ENCODE data around the gene NR5A1. TPM values are rescaled to one million over a fixed set of nuclear protein-coding genes. Genes with fewer than 3 reads are reported as not detected.

NR5A1 gene
- total and polyA plus RNA-seq, 2 experiments from 2014 or later = not detected

DNA sequence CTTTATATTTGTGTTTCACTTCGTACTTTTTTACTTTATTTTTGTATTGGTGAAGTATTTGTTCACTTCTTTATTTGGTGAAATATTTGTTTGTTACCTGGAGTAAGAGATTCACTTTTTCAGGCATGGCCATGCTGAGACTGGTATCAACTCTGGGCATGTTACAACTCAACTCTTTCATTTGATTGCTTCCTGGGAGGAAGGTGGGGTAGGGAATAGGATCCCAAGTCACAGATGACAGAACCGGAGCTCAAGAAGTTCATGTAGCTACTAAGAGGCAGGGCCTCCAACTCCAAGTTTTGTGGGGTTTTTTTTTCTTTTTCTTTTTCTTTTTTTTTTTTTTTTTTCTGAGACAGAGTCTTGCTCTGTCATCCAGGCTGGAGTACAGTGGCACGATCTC is 63.0 kb downstream of the NR5A1 start:
- Histone ChIP-seq H3K9me2 (ENCODE audit: insufficient read depth) (no peaks in the 10 kb centered on the region), H3F3A (ENCODE audit: insufficient read depth) (no peaks in the 10 kb centered on the region), H4K20me1 (ENCODE audit: insufficient read depth) (no peaks in the 10 kb centered on the region), H3K4me1 (ENCODE audit: insufficient read depth) (no peaks in the 10 kb centered on the region), H3K27me3 (replicated peaks; ENCODE audit: insufficient read depth) (no peaks in the 10 kb centered on the region), H3K4me2 (ENCODE audit: unreplicated experiment) (no peak overlapping the region), H3K9ac (no peak overlapping the region), H3K9me3 (ENCODE audit: low read depth) (no peaks in the 10 kb centered on the region), H3K27ac (no peak overlapping the region), H2AFZ (no peak overlapping the region), H3K79me2 (ENCODE audit: insufficient read depth) (no peaks in the 10 kb centered on the region), H3K36me3 (ENCODE audit: low read depth) (no peaks in the 10 kb centered on the region), H3K4me3 (no peak overlapping the region)
- no peak for DNase-seq
- in situ Hi-C loops (cut with MboI) = no loop called here
- TF ChIP-seq EZH2 (IDR thresholded peaks at IDR 0.05; ENCODE audit: insufficient read depth, poor library complexity, severe bottlenecking) = no peak
- no peak for TF ChIP-seq EZH2phosphoT487 (IDR thresholded peaks at IDR 0.05; ENCODE audit: insufficient read depth, low read depth)
- 57 to 63% methylated on average over 3 of the region's 3 CpGs for WGBS, 2 experiments (ENCODE audit: low coverage in 1 of 2, low lambda C conversion rate in 2 of 2, missing lambda C conversion rate in 2 of 2)

DNA sequence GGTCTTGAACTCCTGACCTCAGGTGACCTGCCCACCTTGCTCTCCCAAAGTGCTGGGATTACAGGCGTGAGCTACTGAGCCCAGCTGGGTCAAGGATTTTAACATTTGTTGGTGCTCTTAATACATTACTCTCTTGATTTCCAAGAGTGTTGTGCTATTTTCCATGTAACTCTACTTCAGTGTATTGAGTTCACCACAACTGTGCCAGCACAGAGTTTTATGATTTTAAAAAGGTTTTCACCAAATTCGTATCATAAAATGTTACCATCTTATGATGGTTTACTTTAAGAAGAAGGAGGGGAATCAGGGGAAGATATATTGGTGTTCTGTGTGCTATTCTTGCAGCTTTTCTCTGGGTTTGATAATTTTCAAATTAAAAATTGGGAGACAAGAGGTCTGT is 63.6 kb downstream of the NR5A1 start:
- H3K36me3 ChIP-seq (ENCODE audit: low read depth) = no peaks in the 10 kb centered on the region
- H3K4me2 ChIP-seq (ENCODE audit: unreplicated experiment) = no peak overlapping the region
- no peaks in the 10 kb centered on the region for H3K9me3 ChIP-seq (ENCODE audit: low read depth)
- H3K9ac ChIP-seq = no peak overlapping the region
- H4K20me1 ChIP-seq (ENCODE audit: insufficient read depth) = no peaks in the 10 kb centered on the region
- no peak overlapping the region for H2AFZ ChIP-seq
- H3K27me3 ChIP-seq (replicated peaks; ENCODE audit: insufficient read depth) = no peaks in the 10 kb centered on the region
- no peak overlapping the region for H3K4me3 ChIP-seq
- no peaks in the 10 kb centered on the region for H3K9me2 ChIP-seq (ENCODE audit: insufficient read depth)
- 71 to 78% methylated on average over 2 of the region's 2 CpGs for WGBS, 2 experiments (ENCODE audit: low coverage in 1 of 2, low lambda C conversion rate in 2 of 2, missing lambda C conversion rate in 2 of 2)
- H3F3A ChIP-seq (ENCODE audit: insufficient read depth) = no peaks in the 10 kb centered on the region
- H3K79me2 ChIP-seq (ENCODE audit: insufficient read depth) = no peaks in the 10 kb centered on the region
- no peak overlapping the region for H3K27ac ChIP-seq
- no peaks in the 10 kb centered on the region for H3K4me1 ChIP-seq (ENCODE audit: insufficient read depth)
- no peak for DNase-seq
- no peak for TF ChIP-seq EZH2phosphoT487 (IDR thresholded peaks at IDR 0.05; ENCODE audit: insufficient read depth, low read depth)
- in situ Hi-C loops (cut with MboI) = no loop called here

DNA sequence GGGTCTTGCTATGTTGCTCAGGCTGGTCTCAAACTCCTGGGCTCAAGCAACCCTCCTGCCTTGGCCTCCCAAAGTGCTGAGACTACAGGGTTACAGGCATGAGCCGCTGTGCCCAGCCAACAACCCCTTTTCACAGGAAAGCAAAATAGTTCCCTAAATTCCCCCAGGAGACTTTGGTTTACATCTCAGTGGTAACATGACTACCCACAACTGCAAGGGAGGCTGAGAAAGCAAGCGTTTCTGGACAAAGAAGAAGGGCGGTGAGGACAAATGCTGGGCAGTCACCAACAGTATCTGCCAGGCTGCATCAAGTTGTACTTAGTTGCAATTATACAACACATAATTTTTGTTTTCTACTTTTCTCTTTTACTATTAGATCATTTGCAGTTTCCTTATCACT is 64.4 kb downstream of the NR5A1 start:
- no peak for DNase-seq
- in situ Hi-C loops (cut with MboI) = no loop called here
- no peak overlapping the region for H3K4me3 ChIP-seq

DNA sequence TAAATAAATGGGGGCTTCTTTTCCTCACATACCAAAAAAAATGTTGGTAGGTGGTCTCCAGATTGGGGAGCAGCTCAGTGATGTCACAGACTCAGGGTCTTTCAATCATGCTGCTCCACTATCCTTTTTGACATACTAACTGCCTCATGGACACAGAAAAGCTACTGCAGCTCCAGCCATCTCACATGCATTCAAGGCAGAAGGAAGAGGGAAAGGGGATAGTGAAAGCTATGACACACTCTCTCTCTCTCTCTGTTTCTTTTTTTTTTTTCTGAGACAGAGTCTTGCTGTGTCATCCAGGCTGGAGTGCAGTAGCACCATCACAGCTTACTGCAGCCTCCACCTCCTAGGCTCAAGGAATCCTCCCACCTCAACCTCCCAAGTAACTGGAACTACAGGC is 64.8 kb downstream of the NR5A1 start:
- in situ Hi-C loops (cut with MboI) = no loop called here
- H2AFZ ChIP-seq = no peak overlapping the region
- H3K9ac ChIP-seq = no peak overlapping the region
- DNase-seq = peak; percentile 20
- no peak overlapping the region for H3K4me2 ChIP-seq (ENCODE audit: unreplicated experiment)
- H3K4me1 ChIP-seq (ENCODE audit: insufficient read depth) = no peaks in the 10 kb centered on the region
- no peak overlapping the region for H3K4me3 ChIP-seq
- no peaks in the 10 kb centered on the region for H3K79me2 ChIP-seq (ENCODE audit: insufficient read depth)
- no peaks in the 10 kb centered on the region for H3K27me3 ChIP-seq (replicated peaks; ENCODE audit: insufficient read depth)
- no peaks in the 10 kb centered on the region for H3K9me2 ChIP-seq (ENCODE audit: insufficient read depth)
- no peak overlapping the region for H3K27ac ChIP-seq
- no peak for TF ChIP-seq EZH2 (IDR thresholded peaks at IDR 0.05; ENCODE audit: insufficient read depth, poor library complexity, severe bottlenecking)
- TF ChIP-seq EZH2phosphoT487 (IDR thresholded peaks at IDR 0.05; ENCODE audit: insufficient read depth, low read depth) = no peak
- H3F3A ChIP-seq (ENCODE audit: insufficient read depth) = no peaks in the 10 kb centered on the region
- H3K36me3 ChIP-seq (ENCODE audit: low read depth) = no peaks in the 10 kb centered on the region
- H3K9me3 ChIP-seq (ENCODE audit: low read depth) = no peaks in the 10 kb centered on the region
- H4K20me1 ChIP-seq (ENCODE audit: insufficient read depth) = no peaks in the 10 kb centered on the region

More for the DNA sequence above, 64.4 kb downstream of the NR5A1 start:
- TF ChIP-seq EZH2phosphoT487 (IDR thresholded peaks at IDR 0.05; ENCODE audit: insufficient read depth, low read depth) = no peak
- no peak for TF ChIP-seq EZH2 (IDR thresholded peaks at IDR 0.05; ENCODE audit: insufficient read depth, poor library complexity, severe bottlenecking)
- Histone ChIP-seq H3F3A (ENCODE audit: insufficient read depth) (no peaks in the 10 kb centered on the region), H3K36me3 (ENCODE audit: low read depth) (no peaks in the 10 kb centered on the region), H2AFZ (no peak overlapping the region), H4K20me1 (ENCODE audit: insufficient read depth) (no peaks in the 10 kb centered on the region), H3K9ac (no peak overlapping the region), H3K27ac (no peak overlapping the region), H3K4me2 (ENCODE audit: unreplicated experiment) (no peak overlapping the region), H3K4me1 (ENCODE audit: insufficient read depth) (no peaks in the 10 kb centered on the region), H3K9me3 (ENCODE audit: low read depth) (no peaks in the 10 kb centered on the region), H3K79me2 (ENCODE audit: insufficient read depth) (no peaks in the 10 kb centered on the region), H3K27me3 (replicated peaks; ENCODE audit: insufficient read depth) (no peaks in the 10 kb centered on the region), H3K9me2 (ENCODE audit: insufficient read depth) (no peaks in the 10 kb centered on the region)
- WGBS, 2 experiments (ENCODE audit: low coverage in 1 of 2, low lambda C conversion rate in 2 of 2, missing lambda C conversion rate in 2 of 2) = 9% methylated on average over 3 of the region's 3 CpGs

DNA sequence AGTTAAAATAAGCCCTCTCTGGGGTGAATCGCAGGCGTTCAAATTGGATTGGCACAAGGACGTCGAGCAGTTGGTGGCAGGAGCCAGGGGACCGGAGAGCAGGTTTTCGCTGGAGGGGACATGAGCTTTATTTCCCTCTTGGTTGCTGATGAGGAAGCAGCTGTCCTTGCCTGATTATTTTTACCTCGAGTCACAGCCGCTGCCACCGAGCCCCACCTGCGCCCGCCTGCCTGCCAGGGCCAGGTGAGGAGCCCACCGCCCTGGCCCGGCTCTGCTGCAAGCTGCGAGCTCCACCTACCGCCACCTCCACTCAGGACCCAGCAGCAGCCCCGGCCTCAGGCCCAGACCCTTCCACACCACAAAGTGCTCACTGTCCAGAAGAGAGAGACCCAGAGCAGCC is 65.9 kb downstream of the NR5A1 start:
- Histone ChIP-seq H3F3A (ENCODE audit: insufficient read depth) (no peaks in the 10 kb centered on the region), H3K27me3 (replicated peaks; ENCODE audit: insufficient read depth) (no peaks in the 10 kb centered on the region), H3K9ac (no peak overlapping the region), H3K36me3 (ENCODE audit: low read depth) (no peaks in the 10 kb centered on the region), H3K79me2 (ENCODE audit: insufficient read depth) (no peaks in the 10 kb centered on the region), H3K27ac (no peak overlapping the region), H3K9me3 (ENCODE audit: low read depth) (no peaks in the 10 kb centered on the region), H2AFZ (no peak overlapping the region), H4K20me1 (ENCODE audit: insufficient read depth) (no peaks in the 10 kb centered on the region), H3K4me2 (ENCODE audit: unreplicated experiment) (no peak overlapping the region), H3K9me2 (ENCODE audit: insufficient read depth) (no peaks in the 10 kb centered on the region), H3K4me1 (ENCODE audit: insufficient read depth) (no peaks in the 10 kb centered on the region), H3K4me3 (no peak overlapping the region)
- 78 to 79% methylated on average over 14 to 16 of the region's 16 CpGs for WGBS, 2 experiments (ENCODE audit: low coverage in 1 of 2, low lambda C conversion rate in 2 of 2, missing lambda C conversion rate in 2 of 2)
- in situ Hi-C loops (cut with MboI) = no loop called here
- TF ChIP-seq EZH2 (IDR thresholded peaks at IDR 0.05; ENCODE audit: insufficient read depth, poor library complexity, severe bottlenecking) (no peak), EZH2phosphoT487 (IDR thresholded peaks at IDR 0.05; ENCODE audit: insufficient read depth, low read depth) (no peak)
- DNase-seq = no peak

Data from GM23248 (cell line).